Measurements from ENCODE around the gene ROBO1.
"Not testable (repeated sequence)": the region's sequence is repeated elsewhere in the genome, so short reads cannot be mapped to it uniquely, and the experiment has no call there.

The ROBO1 gene

DNA sequence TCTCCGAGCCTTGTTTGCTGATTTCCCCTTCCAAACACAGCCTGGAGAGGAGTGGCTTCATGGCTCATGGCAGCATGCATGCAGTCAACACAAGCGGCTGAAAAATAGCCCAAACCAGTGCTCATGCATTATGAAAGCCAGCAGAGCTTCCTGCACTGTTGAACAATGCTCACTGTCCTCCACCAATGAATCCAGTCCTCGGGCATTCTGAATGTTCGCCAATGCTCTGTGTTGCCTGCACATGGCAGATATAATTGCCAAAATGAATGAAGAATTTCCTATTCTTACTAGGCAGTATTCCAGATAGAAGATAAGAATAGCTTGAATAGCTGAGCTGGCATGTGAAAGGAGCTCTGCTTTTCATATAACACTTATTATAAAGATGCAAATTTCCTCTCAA, 252.7 kb downstream of the ROBO1 start:
- Histone ChIP-seq H3K79me2 (ENCODE audit: low read length) (no peaks in the 10 kb centered on the region), H3K36me3 (replicated peaks; ENCODE audit: insufficient read depth, low read length) (no peaks in the 10 kb centered on the region), H4K20me1 (ENCODE audit: insufficient read depth, low read length) (no peaks in the 10 kb centered on the region), H3K4me1 (ENCODE audit: low read length) (0 out of 2 replicates have a peak, but pooled peaks cover 5% of the 10 kb centered on the region), H3F3A (ENCODE audit: insufficient read depth, low read length) (no peaks in the 10 kb centered on the region), H3K4me3 (ENCODE audit: low read length) (no peak overlapping the region), H3K27ac (ENCODE audit: low read length) (no peak overlapping the region), H3K9ac (ENCODE audit: low read length) (no peak overlapping the region), H2AFZ (ENCODE audit: low read length) (no peak overlapping the region), H3K27me3 (replicated peaks; ENCODE audit: insufficient read depth, low read length) (no peaks in the 10 kb centered on the region), H3K9me2 (replicated peaks; ENCODE audit: insufficient read depth, low read length) (no peaks in the 10 kb centered on the region), H3K4me2 (ENCODE audit: low read depth, low read length) (peak overlapping the region; percentile 6; the same call in 1 of the 2 replicates), H3K9me3 (replicated peaks; ENCODE audit: insufficient read depth, low read length) (no peaks in the 10 kb centered on the region)
- DNase-seq: no peak
- TF ChIP-seq EZH2phosphoT487 (IDR thresholded peaks at IDR 0.05; ENCODE audit: low read length) (no peak), EZH2 (optimal IDR thresholded peaks at IDR 0.05; ENCODE audit: low read depth, low read length) (no peak)
- TF ChIP-seq, protein P1, sequence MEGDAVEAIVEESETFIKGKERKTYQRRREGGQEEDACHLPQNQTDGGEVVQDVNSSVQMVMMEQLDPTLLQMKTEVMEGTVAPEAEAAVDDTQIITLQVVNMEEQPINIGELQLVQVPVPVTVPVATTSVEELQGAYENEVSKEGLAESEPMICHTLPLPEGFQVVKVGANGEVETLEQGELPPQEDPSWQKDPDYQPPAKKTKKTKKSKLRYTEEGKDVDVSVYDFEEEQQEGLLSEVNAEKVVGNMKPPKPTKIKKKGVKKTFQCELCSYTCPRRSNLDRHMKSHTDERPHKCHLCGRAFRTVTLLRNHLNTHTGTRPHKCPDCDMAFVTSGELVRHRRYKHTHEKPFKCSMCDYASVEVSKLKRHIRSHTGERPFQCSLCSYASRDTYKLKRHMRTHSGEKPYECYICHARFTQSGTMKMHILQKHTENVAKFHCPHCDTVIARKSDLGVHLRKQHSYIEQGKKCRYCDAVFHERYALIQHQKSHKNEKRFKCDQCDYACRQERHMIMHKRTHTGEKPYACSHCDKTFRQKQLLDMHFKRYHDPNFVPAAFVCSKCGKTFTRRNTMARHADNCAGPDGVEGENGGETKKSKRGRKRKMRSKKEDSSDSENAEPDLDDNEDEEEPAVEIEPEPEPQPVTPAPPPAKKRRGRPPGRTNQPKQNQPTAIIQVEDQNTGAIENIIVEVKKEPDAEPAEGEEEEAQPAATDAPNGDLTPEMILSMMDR (IDR thresholded peaks at IDR 0.05; ENCODE audit: low read length): no peak

DNA sequence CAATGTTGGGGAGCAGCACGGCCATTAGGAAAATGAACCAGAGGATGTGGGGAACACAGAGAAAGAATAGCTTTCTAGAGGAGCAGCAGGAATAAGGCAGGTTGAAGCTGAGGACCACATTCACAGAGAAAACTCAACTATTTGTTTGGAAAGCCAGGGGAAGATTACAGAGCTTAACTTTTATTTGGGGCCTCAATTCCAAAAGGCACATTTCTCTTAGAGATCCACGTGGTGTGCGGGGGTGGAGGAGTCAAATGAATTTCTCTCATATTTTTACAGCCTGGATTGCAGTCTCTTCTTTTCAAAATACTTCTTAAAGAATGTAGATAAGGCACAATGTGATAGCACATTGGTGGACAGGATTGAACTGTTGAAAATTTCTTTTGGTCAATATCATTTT, 253.7 kb downstream of the ROBO1 start:
- no peaks in the 10 kb centered on the region for H3K9me3 ChIP-seq (replicated peaks; ENCODE audit: insufficient read depth, low read length)
- H3K27ac ChIP-seq (ENCODE audit: low read length): no peak overlapping the region
- no peaks in the 10 kb centered on the region for H3F3A ChIP-seq (ENCODE audit: insufficient read depth, low read length)
- DNase-seq: no peak
- no peaks in the 10 kb centered on the region for H4K20me1 ChIP-seq (ENCODE audit: insufficient read depth, low read length)
- no peaks in the 10 kb centered on the region for H3K9me2 ChIP-seq (replicated peaks; ENCODE audit: insufficient read depth, low read length)
- no peak overlapping the region for H3K4me3 ChIP-seq (ENCODE audit: low read length)
- H2AFZ ChIP-seq (ENCODE audit: low read length): no peak overlapping the region
- TF ChIP-seq EZH2 (optimal IDR thresholded peaks at IDR 0.05; ENCODE audit: low read depth, low read length) (no peak), EZH2phosphoT487 (IDR thresholded peaks at IDR 0.05; ENCODE audit: low read length) (no peak)
- TF ChIP-seq, protein P1 (IDR thresholded peaks at IDR 0.05; ENCODE audit: low read length): no peak
- 0 out of 2 replicates have a peak, but pooled peaks cover 5% of the 10 kb centered on the region for H3K4me1 ChIP-seq (ENCODE audit: low read length)
- no peaks in the 10 kb centered on the region for H3K27me3 ChIP-seq (replicated peaks; ENCODE audit: insufficient read depth, low read length)
- no peaks in the 10 kb centered on the region for H3K36me3 ChIP-seq (replicated peaks; ENCODE audit: insufficient read depth, low read length)
- no peak overlapping the region for H3K4me2 ChIP-seq (ENCODE audit: low read depth, low read length)
- H3K9ac ChIP-seq (ENCODE audit: low read length): no peak overlapping the region
- no peaks in the 10 kb centered on the region for H3K79me2 ChIP-seq (ENCODE audit: low read length)

GRCh38 chr3:79506751-79507150, 261.0 kb downstream of the ROBO1 start:
- no peak overlapping the region for H3K27ac ChIP-seq (ENCODE audit: low read length)
- H2AFZ ChIP-seq (ENCODE audit: low read length): no peak overlapping the region
- no peaks in the 10 kb centered on the region for H3F3A ChIP-seq (ENCODE audit: insufficient read depth, low read length)
- H4K20me1 ChIP-seq (ENCODE audit: insufficient read depth, low read length): no peaks in the 10 kb centered on the region
- H3K9ac ChIP-seq (ENCODE audit: low read length): no peak overlapping the region
- TF ChIP-seq EZH2 (optimal IDR thresholded peaks at IDR 0.05; ENCODE audit: low read depth, low read length): no peak
- TF ChIP-seq, protein P1 (IDR thresholded peaks at IDR 0.05; ENCODE audit: low read length): no peak
- TF ChIP-seq EZH2phosphoT487 (IDR thresholded peaks at IDR 0.05; ENCODE audit: low read length): no peak
- H3K9me2 ChIP-seq (replicated peaks; ENCODE audit: insufficient read depth, low read length): no peaks in the 10 kb centered on the region
- no peaks in the 10 kb centered on the region for H3K9me3 ChIP-seq (replicated peaks; ENCODE audit: insufficient read depth, low read length)
- no peaks in the 10 kb centered on the region for H3K27me3 ChIP-seq (replicated peaks; ENCODE audit: insufficient read depth, low read length)
- no peaks in the 10 kb centered on the region for H3K79me2 ChIP-seq (ENCODE audit: low read length)
- H3K36me3 ChIP-seq (replicated peaks; ENCODE audit: insufficient read depth, low read length): no peaks in the 10 kb centered on the region
- H3K4me3 ChIP-seq (ENCODE audit: low read length): no peak overlapping the region
- H3K4me2 ChIP-seq (ENCODE audit: low read depth, low read length): no peak overlapping the region
- no peak for DNase-seq
- no peaks in the 10 kb centered on the region for H3K4me1 ChIP-seq (ENCODE audit: low read length)

DNA sequence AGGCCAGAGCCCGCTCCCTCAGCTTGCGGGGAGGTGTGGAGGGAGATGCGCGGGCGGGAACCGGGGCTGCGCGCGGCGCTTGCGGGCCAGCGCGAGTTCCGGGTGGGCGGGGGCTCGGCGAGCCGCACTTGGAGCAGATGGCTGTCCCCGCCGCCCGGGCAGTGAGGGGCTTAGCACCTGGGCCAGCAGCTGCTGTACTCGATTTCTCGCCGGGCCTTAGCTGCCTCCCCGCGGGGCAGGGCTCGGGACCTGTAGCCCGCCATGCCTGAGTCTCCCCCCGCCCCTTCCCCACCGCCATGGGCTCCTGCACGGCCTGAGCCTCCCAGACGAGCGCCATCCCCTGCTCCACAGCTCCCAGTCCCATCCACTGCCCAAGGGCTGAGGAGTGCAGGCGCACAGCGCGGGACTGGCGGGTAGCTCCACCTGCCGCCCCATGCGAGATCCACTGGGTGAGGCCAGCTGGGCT, 265.5 kb downstream of the ROBO1 start:
- H3K4me2 ChIP-seq (ENCODE audit: low read depth, low read length); DNase-seq; H4K20me1 ChIP-seq (ENCODE audit: insufficient read depth, low read length); H3K9ac ChIP-seq (ENCODE audit: low read length); H3K27ac ChIP-seq (ENCODE audit: low read length); H3K79me2 ChIP-seq (ENCODE audit: low read length); H3K9me3 ChIP-seq (replicated peaks; ENCODE audit: insufficient read depth, low read length); H3K36me3 ChIP-seq (replicated peaks; ENCODE audit: insufficient read depth, low read length); H3K4me1 ChIP-seq (ENCODE audit: low read length); H3F3A ChIP-seq (ENCODE audit: insufficient read depth, low read length); H3K4me3 ChIP-seq (ENCODE audit: low read length); H3K9me2 ChIP-seq (replicated peaks; ENCODE audit: insufficient read depth, low read length); H2AFZ ChIP-seq (ENCODE audit: low read length); H3K27me3 ChIP-seq (replicated peaks; ENCODE audit: insufficient read depth, low read length): not testable (repeated sequence)

Data from MM.1S (cell line).